Osteoblast (primary cell): ENCODE data around the gene CACNB2. TPM values are rescaled to one million over a fixed set of nuclear protein-coding genes. Genes with fewer than 3 reads are reported as not detected.

ENCODE experiments used
- DNase-seq: peaks from one replicate; pipeline ENCODE4 v3.0.0; 2011; ENCODE audit warnings: low spot score, mixed read lengths; ENCODE audit not compliant: insufficient read length; ENCODE audit errors: missing footprints
- H2AFZ ChIP-seq: 2 replicates; pipeline ENCODE4 v1.6.0; 2011; ENCODE audit warnings: mild to moderate bottlenecking, low read length
- H3K27ac ChIP-seq: 2 replicates; pipeline ENCODE4 v1.5.1; 2011; ENCODE audit warnings: mild to moderate bottlenecking, low read depth, low read length, moderate library complexity
- H3K27me3 ChIP-seq: 2 replicates; pipeline ENCODE4 v1.6.0; 2012; ENCODE audit warnings: mild to moderate bottlenecking, control low read depth, inconsistent platforms, low read length, moderate library complexity; ENCODE audit not compliant: insufficient read depth
- H3K36me3 ChIP-seq: 2 replicates; pipeline ENCODE4 v1.5.1; 2011; ENCODE audit warnings: mild to moderate bottlenecking, low read length, control low read depth, moderate library complexity; ENCODE audit not compliant: insufficient read depth
- H3K4me1 ChIP-seq: 2 replicates; pipeline ENCODE4 v1.5.1; 2011; ENCODE audit warnings: mild to moderate bottlenecking, low read length, control low read depth, moderate library complexity; ENCODE audit not compliant: insufficient read depth
- H3K4me2 ChIP-seq: 2 replicates; pipeline ENCODE4 v1.6.0; 2011; ENCODE audit warnings: mild to moderate bottlenecking, low read length; ENCODE audit not compliant: insufficient read depth
- H3K4me3 ChIP-seq: fragments of 200-600 bp; sonication (generic); 3 replicates; pipeline ENCODE4 v1.5.1; 2012; ENCODE audit warnings: mild to moderate bottlenecking, low read length, inconsistent platforms; ENCODE audit not compliant: insufficient read depth
- H3K79me2 ChIP-seq: 2 replicates; pipeline ENCODE4 v1.6.0; 2012; ENCODE audit warnings: mild to moderate bottlenecking, low read length, control low read depth, inconsistent platforms; ENCODE audit not compliant: insufficient read depth
- H3K9me3 ChIP-seq: 2 replicates; pipeline ENCODE4 v1.5.1; 2011; ENCODE audit warnings: low read depth, low read length, control low read depth
- H4K20me1 ChIP-seq: 2 replicates; pipeline ENCODE4 v1.6.0; 2012; ENCODE audit warnings: mild to moderate bottlenecking, low read length, control low read depth; ENCODE audit not compliant: insufficient read depth
- total RNA-seq: library from RNA; depleted of rRNA; stranded (reverse); fragments of >200 nt; gene quantifications from 2 replicates; pipeline ENCODE4 v1.2.3, GENCODE V29; 2012
- TF ChIP-seq, protein P1 (sequence below): IDR thresholded peaks from 2 replicates; pipeline ENCODE4 v1.5.1; 2011; ENCODE audit warnings: mild to moderate bottlenecking, low read depth, low read length, moderate library complexity; ENCODE audit errors: extremely low read depth

The CACNB2 gene
- total RNA-seq, 1 donor = under 0.01 TPM

DNA sequence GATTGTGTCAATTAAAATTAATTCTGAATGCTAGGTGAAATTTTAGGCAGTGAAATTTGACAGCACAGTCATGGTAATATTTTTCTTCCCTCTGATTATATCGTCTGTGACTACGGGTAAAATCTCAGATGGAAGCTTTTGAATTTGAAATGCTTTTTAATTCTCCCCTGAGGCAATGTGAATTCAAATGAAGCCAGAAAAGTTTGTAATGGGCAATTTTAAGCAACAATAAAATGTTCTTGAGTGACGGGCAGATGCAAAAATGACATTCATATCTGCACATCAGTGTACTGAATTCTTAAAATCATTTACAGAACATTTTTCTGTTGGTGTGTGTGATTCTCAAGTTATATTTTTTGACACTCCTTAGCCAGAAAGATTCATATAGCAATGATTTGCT lies 376.6 kb downstream of the CACNB2 start:
- DNase-seq = no peak
- Histone ChIP-seq H3K4me2 (no peak overlapping the region), H3K4me1 (no peaks in the 10 kb centered on the region), H3K79me2 (no peaks in the 10 kb centered on the region), H2AFZ (no peak overlapping the region), H3K27ac (no peak overlapping the region), H3K36me3 (no peaks in the 10 kb centered on the region), H3K4me3 (no peak overlapping the region), H3K27me3 (no peaks in the 10 kb centered on the region), H4K20me1 (no peaks in the 10 kb centered on the region), H3K9me3 (no peaks in the 10 kb centered on the region)
- TF ChIP-seq, protein P1, sequence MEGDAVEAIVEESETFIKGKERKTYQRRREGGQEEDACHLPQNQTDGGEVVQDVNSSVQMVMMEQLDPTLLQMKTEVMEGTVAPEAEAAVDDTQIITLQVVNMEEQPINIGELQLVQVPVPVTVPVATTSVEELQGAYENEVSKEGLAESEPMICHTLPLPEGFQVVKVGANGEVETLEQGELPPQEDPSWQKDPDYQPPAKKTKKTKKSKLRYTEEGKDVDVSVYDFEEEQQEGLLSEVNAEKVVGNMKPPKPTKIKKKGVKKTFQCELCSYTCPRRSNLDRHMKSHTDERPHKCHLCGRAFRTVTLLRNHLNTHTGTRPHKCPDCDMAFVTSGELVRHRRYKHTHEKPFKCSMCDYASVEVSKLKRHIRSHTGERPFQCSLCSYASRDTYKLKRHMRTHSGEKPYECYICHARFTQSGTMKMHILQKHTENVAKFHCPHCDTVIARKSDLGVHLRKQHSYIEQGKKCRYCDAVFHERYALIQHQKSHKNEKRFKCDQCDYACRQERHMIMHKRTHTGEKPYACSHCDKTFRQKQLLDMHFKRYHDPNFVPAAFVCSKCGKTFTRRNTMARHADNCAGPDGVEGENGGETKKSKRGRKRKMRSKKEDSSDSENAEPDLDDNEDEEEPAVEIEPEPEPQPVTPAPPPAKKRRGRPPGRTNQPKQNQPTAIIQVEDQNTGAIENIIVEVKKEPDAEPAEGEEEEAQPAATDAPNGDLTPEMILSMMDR = no peak

DNA sequence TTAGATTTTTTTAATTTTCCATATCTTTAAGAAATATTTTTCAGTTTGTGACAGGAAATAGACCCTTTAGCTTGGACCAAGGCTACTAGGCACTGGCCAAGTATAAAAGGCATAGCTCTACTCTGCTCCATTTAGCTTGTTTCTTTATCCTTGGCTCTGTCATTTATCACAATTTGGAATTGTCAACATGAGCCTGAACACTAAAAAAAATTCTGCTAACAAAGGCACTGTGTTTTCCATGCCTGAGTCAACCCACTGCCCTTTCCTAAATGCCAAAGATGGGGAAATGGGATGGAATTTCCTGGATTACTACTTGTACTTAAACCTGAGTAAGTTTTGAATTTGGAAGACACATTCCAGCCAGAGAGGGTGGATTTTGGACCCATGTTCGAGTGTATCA lies 382.8 kb downstream of the CACNB2 start:
- DNase-seq = no peak
- TF ChIP-seq, protein P1 = no peak
- H3K36me3 ChIP-seq = no peaks in the 10 kb centered on the region
- H3K4me1 ChIP-seq = no peaks in the 10 kb centered on the region
- H3K27me3 ChIP-seq = no peaks in the 10 kb centered on the region
- no peak overlapping the region for H2AFZ ChIP-seq
- no peak overlapping the region for H3K4me3 ChIP-seq
- H3K4me2 ChIP-seq = no peak overlapping the region
- H3K79me2 ChIP-seq = no peaks in the 10 kb centered on the region
- no peaks in the 10 kb centered on the region for H4K20me1 ChIP-seq
- H3K27ac ChIP-seq = no peak overlapping the region
- no peaks in the 10 kb centered on the region for H3K9me3 ChIP-seq

DNA sequence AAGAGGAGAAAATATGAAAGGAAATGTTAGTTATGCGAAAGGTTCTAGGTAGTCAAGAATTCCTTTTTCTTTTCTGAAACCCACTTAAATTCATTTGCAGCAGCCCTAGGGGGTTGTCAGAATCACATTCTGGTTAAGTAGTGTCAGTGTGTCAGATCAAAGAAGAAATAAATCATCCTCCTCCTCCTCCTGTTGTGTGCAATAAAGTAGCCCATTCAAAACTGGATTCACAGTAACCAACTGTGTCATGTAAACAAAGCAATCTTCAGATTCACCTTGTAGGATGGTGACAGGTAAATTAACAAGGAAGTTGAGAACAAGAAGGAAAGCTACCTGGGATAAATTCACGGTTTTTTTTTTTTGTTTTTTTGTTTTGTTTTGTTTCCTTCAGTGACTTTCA lies 383.6 kb downstream of the CACNB2 start:
- H3K36me3 ChIP-seq = no peaks in the 10 kb centered on the region
- H3K27me3 ChIP-seq = no peaks in the 10 kb centered on the region
- no peaks in the 10 kb centered on the region for H3K79me2 ChIP-seq
- H3K9me3 ChIP-seq = no peaks in the 10 kb centered on the region
- no peak overlapping the region for H3K4me2 ChIP-seq
- TF ChIP-seq, protein P1 = no peak
- H3K4me3 ChIP-seq = no peak overlapping the region
- no peak overlapping the region for H2AFZ ChIP-seq
- H4K20me1 ChIP-seq = no peaks in the 10 kb centered on the region
- H3K27ac ChIP-seq = no peak overlapping the region
- no peaks in the 10 kb centered on the region for H3K4me1 ChIP-seq
- DNase-seq = no peak

DNA sequence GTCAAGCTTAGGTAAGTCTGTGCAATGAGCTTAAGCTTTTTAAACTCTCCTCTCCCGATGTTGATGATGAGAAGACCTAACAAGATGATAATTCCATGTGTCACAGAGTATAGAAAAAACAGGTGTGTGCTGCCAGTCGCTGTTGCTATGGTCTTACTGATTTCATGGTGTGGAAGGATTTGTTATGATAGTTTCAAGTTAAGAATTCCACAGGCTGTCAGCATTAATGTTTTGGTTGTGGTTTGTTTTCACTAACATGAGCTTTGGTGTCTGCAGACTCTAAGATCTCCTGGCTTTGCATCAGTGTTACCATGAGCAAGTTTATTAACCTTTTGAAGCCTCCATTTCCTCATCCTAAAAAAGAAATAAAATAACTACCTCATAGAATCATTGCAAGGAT lies 387.5 kb downstream of the CACNB2 start:
- no peak for DNase-seq
- H3K4me1 ChIP-seq = no peaks in the 10 kb centered on the region
- no peak overlapping the region for H3K4me3 ChIP-seq
- H3K4me2 ChIP-seq = no peak overlapping the region
- H3K27me3 ChIP-seq = no peaks in the 10 kb centered on the region
- no peak overlapping the region for H2AFZ ChIP-seq
- no peaks in the 10 kb centered on the region for H4K20me1 ChIP-seq
- H3K36me3 ChIP-seq = no peaks in the 10 kb centered on the region
- no peak overlapping the region for H3K27ac ChIP-seq
- TF ChIP-seq, protein P1 = no peak
- H3K9me3 ChIP-seq = no peaks in the 10 kb centered on the region
- H3K79me2 ChIP-seq = no peaks in the 10 kb centered on the region
